Activated CD8-positive, alpha-beta memory T cell treated with anti-CD3 and anti-CD28 coated beads for 48 hours (primary cell): ENCODE measurements around the gene LAMB1.

Experiments
- DNase-seq, 3 experiments: peaks; one replicate each; pipeline ENCODE4 v3.0.0-alpha.2; 2020; ENCODE audit warnings: low read depth in 2 of 3, low spot score in 2 of 3

The LAMB1 gene

GRCh38 chr7:107999779-108000560 is 3.0 kb downstream of the LAMB1 start:
- DNase-seq, result no peak

DNA sequence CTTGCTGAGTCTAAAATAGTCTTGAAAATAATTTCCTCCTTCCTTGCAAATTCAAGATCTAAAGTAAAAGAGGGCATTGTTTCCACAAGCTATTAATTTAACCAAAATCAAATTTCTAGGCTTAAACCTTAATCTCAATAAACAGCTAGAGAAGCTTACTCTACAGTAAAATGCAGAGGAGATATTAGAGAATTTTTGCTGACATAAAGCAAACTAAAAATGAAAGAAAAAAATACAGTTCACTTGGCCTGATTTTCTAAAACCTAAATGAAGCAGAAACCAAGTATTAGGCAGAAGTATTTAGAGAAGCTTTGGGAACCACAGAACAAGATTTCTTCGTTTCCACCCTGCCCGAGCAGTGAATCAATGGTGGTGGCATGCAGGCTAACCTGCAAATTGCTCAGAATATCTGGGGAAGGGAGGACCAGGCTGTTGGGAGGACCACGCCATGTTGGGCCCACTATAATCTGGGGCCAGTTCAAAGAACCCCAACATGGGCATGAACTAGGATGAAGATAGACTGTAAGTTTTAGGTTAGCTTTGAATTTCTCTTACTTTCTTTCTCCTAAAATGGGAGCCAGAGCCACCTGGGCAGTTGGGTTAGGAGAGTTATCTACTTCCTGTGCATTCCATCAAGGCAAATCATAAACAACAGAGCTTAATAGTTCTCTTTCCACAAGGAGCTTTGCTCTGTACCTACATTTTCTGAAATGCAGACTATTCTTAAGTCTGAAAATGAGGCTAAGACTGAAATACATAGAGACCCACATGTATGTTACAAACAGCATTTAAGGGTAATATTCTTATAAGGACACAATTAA is 4.1 kb downstream of the LAMB1 start:
- no peak for DNase-seq

GRCh38 chr7:107998150-107998549 is 4.8 kb downstream of the LAMB1 start:
- no peak for DNase-seq

GRCh38 chr7:107996072-107996882 is 6.7 kb downstream of the LAMB1 start:
- DNase-seq, result no peak

- no peak for DNase-seq
These were observed 7.5 kb downstream of the LAMB1 start for GRCh38 chr7:107995184-107996071.

DNA sequence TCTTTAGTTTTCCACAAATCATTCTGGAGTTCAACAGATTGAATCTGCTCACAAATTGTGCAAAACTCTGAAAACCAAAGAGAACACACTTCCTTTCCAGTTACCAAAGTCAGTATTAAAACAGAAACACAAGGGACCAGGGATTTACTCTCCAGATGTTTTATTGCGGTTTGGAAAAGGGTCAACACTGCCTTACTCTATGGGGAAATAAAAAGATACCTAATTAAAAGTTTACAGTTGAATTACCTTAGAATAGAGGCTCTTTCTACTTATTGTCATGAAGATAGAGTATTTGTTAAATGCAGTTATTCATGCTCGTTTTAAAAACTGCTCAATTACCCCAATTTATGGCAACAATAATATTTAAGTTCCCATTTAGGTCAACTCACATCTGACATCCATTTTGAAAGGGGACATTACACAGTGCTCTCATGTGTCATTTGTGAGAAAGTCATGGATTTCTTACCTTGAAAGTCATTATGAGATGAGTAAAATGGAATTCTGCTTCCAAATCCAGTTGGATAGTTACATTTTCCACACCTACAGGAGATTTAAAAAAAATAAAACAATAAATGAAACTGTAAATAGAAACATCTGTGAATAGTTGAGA is 8.4 kb downstream of the LAMB1 start:
- DNase-seq, result no peak

DNA sequence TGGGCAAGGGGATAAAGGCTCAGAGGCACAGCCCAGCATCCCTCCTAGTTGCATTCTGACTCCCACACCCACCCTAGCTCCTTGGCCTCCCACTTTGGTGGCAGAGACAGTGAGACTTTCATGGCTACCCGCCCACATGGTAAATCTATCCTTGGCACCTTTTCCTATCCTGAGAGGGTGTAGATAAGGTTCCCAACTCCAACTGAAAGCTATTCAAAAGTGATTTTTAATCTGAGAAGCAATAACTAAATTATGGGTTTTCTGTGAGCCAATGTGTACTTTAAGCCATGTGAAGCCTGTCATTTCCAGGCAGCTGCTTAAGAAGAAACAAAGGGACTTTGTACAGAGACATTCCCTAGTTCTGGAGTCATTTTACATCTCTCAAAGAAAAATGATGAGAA is 9.1 kb downstream of the LAMB1 start:
- DNase-seq, result no peak

GRCh38 chr7:107989618-107990373 is 13.2 kb downstream of the LAMB1 start:
- DNase-seq, result no peak

GRCh38 chr7:107982918-107983389 is 20.0 kb downstream of the LAMB1 start:
- DNase-seq, result no peak

DNA sequence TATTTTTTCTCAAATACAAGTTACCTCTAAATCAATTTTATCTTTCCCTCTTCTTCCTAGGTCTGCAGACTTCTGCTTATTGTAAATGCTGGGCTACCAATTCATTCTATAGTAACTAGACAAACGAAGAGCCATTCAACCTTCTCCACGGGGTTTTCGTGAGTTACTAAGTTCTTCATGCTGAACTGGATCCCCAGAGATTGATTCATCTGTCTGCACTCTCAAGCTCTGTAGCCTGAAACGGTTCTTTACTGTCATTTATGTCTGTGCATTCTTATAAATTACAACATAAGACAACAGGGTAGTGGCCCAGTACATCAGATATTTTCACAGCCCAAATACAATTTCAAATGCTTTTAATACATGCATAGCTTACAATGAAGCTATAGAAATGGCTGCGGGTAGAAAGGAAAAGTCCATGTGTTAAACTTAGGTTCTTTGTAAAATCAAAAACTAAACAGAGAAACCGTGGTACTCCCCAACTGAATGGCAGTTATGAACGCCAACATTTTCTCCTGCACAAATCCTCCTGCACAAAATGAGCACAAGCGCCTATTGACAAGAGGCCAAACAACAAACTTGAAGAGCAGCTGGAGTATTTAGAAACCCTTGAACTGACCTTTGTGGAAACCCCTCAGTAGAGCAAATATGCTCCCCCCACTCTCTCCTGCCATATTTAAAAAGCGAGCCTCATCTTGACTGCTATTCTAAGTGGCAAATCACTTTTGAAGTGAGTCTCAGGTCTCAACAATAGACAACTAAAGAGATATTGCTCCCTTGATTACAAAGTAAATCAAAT is 20.7 kb downstream of the LAMB1 start:
- no peak for DNase-seq

- DNase-seq, result no peak
These were observed 21.5 kb downstream of the LAMB1 start for GRCh38 chr7:107981466-107981865.

GRCh38 chr7:107980671-107981190 is 22.2 kb downstream of the LAMB1 start:
- DNase-seq, result no peak

GRCh38 chr7:107980171-107980570 is 22.8 kb downstream of the LAMB1 start:
- no peak for DNase-seq

- no peak for DNase-seq
These were observed 24.0 kb downstream of the LAMB1 start for GRCh38 chr7:107978815-107979408.

DNA sequence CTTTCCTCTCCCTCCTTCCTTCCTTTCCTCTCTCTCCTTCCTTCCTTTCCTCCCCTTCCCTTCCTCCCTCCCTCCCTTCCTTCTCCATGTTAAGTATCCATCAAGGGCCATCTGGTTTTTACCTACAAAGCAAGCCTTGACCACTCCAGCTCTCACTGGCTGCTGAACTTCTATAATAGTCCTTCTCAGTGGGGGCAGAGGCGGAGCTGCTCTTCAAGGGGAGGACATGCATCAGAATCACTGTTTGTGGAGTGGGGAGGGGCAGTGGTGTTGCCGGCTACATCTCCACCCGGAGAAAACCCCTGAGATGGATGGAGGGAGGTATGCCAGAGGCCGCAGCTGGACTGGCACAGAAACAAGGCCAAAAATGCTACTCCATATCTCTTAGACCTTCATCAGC is 25.9 kb downstream of the LAMB1 start:
- no peak for DNase-seq

- no peak for DNase-seq
These were observed 26.3 kb downstream of the LAMB1 start for GRCh38 chr7:107976620-107977019.

DNA sequence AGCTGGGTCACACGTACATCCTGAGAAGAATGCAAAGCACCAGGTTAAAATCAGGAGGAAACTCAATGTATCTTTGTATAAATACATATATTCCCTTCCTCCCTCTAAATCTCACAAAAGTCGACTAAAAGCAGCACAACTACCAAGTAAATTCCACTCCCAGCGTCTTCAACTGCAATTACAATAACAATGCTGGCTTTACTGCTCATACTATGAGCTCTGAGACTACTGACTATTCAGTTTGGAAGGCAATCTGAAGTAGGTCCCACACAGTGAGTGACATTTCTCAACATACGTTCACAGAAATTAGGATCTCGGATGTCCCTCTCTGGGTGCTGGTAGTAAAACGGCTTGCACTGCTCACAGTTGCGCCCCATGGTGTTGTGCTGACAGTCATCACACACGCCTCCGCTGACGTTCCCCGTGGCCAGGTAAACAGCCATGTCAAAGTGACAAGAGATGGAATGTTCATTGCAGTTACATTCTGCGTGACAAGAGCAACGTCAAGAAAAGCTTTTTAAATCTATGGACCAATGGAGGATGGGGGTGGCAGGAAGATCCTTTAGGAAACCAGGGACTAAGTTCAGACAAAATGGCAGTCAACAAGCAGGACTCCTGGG is 27.5 kb downstream of the LAMB1 start:
- no peak for DNase-seq
